Body of pancreas (tissue), 4 donors: ENCODE measurements around the gene CFAP100. TPM values are rescaled to one million over a fixed set of nuclear protein-coding genes. Genes with fewer than 3 reads are reported as not detected.

Experiments used
- ATAC-seq: fragments of 150-250 bp; one replicate; pipeline ENCODE4 v1.9.1; 2016
- DNase-seq, 4 donors: peaks; one replicate each; pipeline ENCODE4 v3.0.0-alpha.2; 2019
- H3K27ac ChIP-seq, 4 donors: fragments of 200-600 bp; sonication (generic); 1 replicate in 3 of 4; 2 replicates in 1 of 4; pipeline versions ENCODE4 v1.5.1 to v1.6.1; 2016 to 2019; ENCODE audit warnings: mild to moderate bottlenecking in 1 of 4, mixed read lengths in 1 of 4, moderate library complexity in 1 of 4
- H3K27me3 ChIP-seq, 2 donors: fragments of 200-600 bp; sonication (generic); one replicate each; pipeline ENCODE4 v1.6.0; 2016; ENCODE audit warnings: mild to moderate bottlenecking in 1 of 2
- H3K36me3 ChIP-seq, 2 donors: fragments of 200-600 bp; sonication (generic); replicated peaks in 1 of 2; 2 replicates each; pipeline ENCODE4 v1.5.1; 2016; ENCODE audit warnings: low read depth in 2 of 2; ENCODE audit not compliant: insufficient read depth in 1 of 2
- H3K4me1 ChIP-seq: fragments of 200-600 bp; sonication (generic); one replicate; pipeline ENCODE4 v1.6.0; 2016
- H3K4me3 ChIP-seq, 2 donors: fragments of 200-600 bp; sonication (generic); 1 replicate in 1 of 2; 2 replicates in 1 of 2; pipeline ENCODE4 v1.5.1; 2016 to 2019
- H3K9me3 ChIP-seq, 3 donors: fragments of 200-600 bp; sonication (generic); 1 replicate in 2 of 3; 2 replicates in 1 of 3; pipeline ENCODE4 v1.5.1; 2016
- CTCF ChIP-seq, 7 experiments: fragments of 450-650 bp in 4 of 7; fragments of 200-600 bp in 3 of 7; sonication (generic) in 3 of 7; IDR thresholded peaks; one replicate each; pipeline ENCODE4 v1.5.1; 2016 to 2019; ENCODE audit warnings: antibody characterized with exemption in 7 of 7
- POLR2A ChIP-seq, 3 donors: fragments of 450-650 bp; IDR thresholded peaks; one replicate each; pipeline ENCODE4 v1.6.1; 2016; ENCODE audit warnings: antibody characterized with exemption in 3 of 3, mild to moderate bottlenecking in 2 of 3
- WGBS, 2 donors: methylation state at CpG; one replicate each; pipeline ENCODE4 v1.1.5; 2017; 5-methylcytosine and 5-hydroxymethylcytosine counted together
- intact Hi-C: fragments of 100-400 bp; cut with DNase I; formaldehyde crosslinking; loops from one replicate; pipeline ENCODE4 v1.15.1; 2023
- total RNA-seq, 2 donors: library from RNA; depleted of rRNA; stranded (reverse); fragments of >200 nt; gene quantifications; one replicate each; pipeline ENCODE4 v1.1.0, GENCODE V29; 2016

CFAP100 gene
- total RNA-seq, 2 donors from 2014 or later, result not detected

- Histone ChIP-seq H3K4me1 (no peaks in the 10 kb centered on the region), H3K4me3 (no peak overlapping the region), H3K27me3 (no peaks in the 10 kb centered on the region), H3K36me3 (no peaks in the 10 kb centered on the region), H3K27ac (no peak overlapping the region), H3K9me3 (no peaks in the 10 kb centered on the region)
- no peak for TF ChIP-seq POLR2A (IDR thresholded peaks at IDR 0.05)
- no peak for TF ChIP-seq CTCF (IDR thresholded peaks at IDR 0.05)
- WGBS, 2 donors, result 94 to 97% methylated on average over 3 of the region's 3 CpGs
- no peak for ATAC-seq
- intact Hi-C loops, result loop anchor here (10.0 kb wide), 1 partner anchor 112 kb away; no protein-coding TSS in a partner anchor
- no peak for DNase-seq
Observed at GRCh38 chr3:126377211-126377610, 17.5 kb upstream of the CFAP100 start.

GRCh38 chr3:126378341-126378751, 16.4 kb upstream of the CFAP100 start:
- no peak for ATAC-seq
- TF ChIP-seq POLR2A (IDR thresholded peaks at IDR 0.05), result no peak
- no peak for TF ChIP-seq CTCF (IDR thresholded peaks at IDR 0.05)
- intact Hi-C loops, result loop anchor here (10.0 kb wide), 1 partner anchor 114 kb away; no protein-coding TSS in a partner anchor
- Histone ChIP-seq H3K4me1 (no peaks in the 10 kb centered on the region), H3K27ac (no peak overlapping the region), H3K36me3 (no peaks in the 10 kb centered on the region), H3K4me3 (no peak overlapping the region), H3K9me3 (no peaks in the 10 kb centered on the region), H3K27me3 (no peaks in the 10 kb centered on the region)
- DNase-seq, result peak in 1 of 4 donors; percentile 30
- 55 to 68% methylated on average over 4 to 6 of the region's 6 CpGs for WGBS, 2 donors

- 77 to 81% methylated on average over 9 to 17 of the region's 17 CpGs for WGBS, 2 donors
- DNase-seq, result no peak
- intact Hi-C loops, result no loop called here
Observed at GRCh38 chr3:126380011-126380768, 14.5 kb upstream of the CFAP100 start.

GRCh38 chr3:126381966-126382365, 12.7 kb upstream of the CFAP100 start:
- H3K27me3 ChIP-seq, result no peaks in the 10 kb centered on the region
- no peak for TF ChIP-seq CTCF (IDR thresholded peaks at IDR 0.05)
- no peak for TF ChIP-seq POLR2A (IDR thresholded peaks at IDR 0.05)
- ATAC-seq (no peak), DNase-seq (no peak)
- intact Hi-C loops, result no loop called here
- no peaks in the 10 kb centered on the region for H3K36me3 ChIP-seq
- no peak overlapping the region for H3K4me3 ChIP-seq
- no peaks in the 10 kb centered on the region for H3K4me1 ChIP-seq
- no peaks in the 10 kb centered on the region for H3K9me3 ChIP-seq
- H3K27ac ChIP-seq, result no peak overlapping the region
- 35% methylated on average over 2 of the region's 2 CpGs; no CpG with 5 or more reads in 1 of the 2 donors for WGBS, 2 donors

More at GRCh38 chr3:126380011-126380768, 14.5 kb upstream of the CFAP100 start:
- no peak overlapping the region for H3K4me3 ChIP-seq
- TF ChIP-seq POLR2A (IDR thresholded peaks at IDR 0.05), result no peak
- H3K27ac ChIP-seq, result no peak overlapping the region
- no peaks in the 10 kb centered on the region for H3K36me3 ChIP-seq
- H3K27me3 ChIP-seq, result no peaks in the 10 kb centered on the region
- no peaks in the 10 kb centered on the region for H3K4me1 ChIP-seq
- ATAC-seq, result no peak
- H3K9me3 ChIP-seq, result no peaks in the 10 kb centered on the region

- Histone ChIP-seq H3K27ac (peak overlapping the region; percentile 69 to 92 (median 89)), H3K27me3 (no peaks in the 10 kb centered on the region), H3K36me3 (no peaks in the 10 kb centered on the region), H3K4me3 (no peak overlapping the region), H3K9me3 (no peaks in the 10 kb centered on the region), H3K4me1 (peaks cover 13% of the 10 kb centered on the region)
- intact Hi-C loops, result no loop called here
- ATAC-seq, result peak; percentile 99
- peak; percentile 94 to 98 (median 97) for DNase-seq
- 2% methylated on average over 36 to 58 of the region's 58 CpGs for WGBS, 2 donors
- TF ChIP-seq POLR2A (IDR thresholded peaks at IDR 0.05), result peak; percentile 55 to 81 (median 81)
- TF ChIP-seq CTCF (IDR thresholded peaks at IDR 0.05), result peak; percentile 95 to 100 (median 99)
Observed at GRCh38 chr3:126389112-126389793, 5.5 kb upstream of the CFAP100 start.
